ENCODE results near the gene CBX3.
"Not testable (repeated sequence)": the region's sequence is repeated elsewhere in the genome, so short reads cannot be mapped to it uniquely, and the experiment has no call there.

DNA sequence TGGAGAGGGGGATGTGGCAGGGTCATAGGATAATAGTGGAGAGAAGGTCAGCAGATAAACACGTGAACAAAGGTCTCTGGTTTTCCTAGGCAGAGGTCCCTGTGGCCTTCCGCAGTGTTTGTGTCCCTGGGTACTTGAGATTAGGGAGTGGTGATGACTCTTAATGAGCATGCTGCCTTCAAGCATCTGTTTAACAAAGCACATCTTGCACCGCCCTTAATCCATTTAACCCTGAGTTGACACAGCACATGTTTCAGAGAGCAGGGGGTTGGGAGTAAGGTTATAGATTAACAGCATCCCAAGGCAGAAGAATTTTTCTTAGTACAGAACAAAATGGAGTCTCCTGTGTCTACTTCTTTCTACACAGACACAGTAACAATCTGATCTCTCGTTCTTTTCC, 25.6 kb upstream of the CBX3 start:
- TF ChIP-seq POLR2A, POLR2AphosphoS5, EP300 (IDR thresholded peaks at IDR 0.05): not testable (repeated sequence)
- TF ChIP-seq, protein P1, sequence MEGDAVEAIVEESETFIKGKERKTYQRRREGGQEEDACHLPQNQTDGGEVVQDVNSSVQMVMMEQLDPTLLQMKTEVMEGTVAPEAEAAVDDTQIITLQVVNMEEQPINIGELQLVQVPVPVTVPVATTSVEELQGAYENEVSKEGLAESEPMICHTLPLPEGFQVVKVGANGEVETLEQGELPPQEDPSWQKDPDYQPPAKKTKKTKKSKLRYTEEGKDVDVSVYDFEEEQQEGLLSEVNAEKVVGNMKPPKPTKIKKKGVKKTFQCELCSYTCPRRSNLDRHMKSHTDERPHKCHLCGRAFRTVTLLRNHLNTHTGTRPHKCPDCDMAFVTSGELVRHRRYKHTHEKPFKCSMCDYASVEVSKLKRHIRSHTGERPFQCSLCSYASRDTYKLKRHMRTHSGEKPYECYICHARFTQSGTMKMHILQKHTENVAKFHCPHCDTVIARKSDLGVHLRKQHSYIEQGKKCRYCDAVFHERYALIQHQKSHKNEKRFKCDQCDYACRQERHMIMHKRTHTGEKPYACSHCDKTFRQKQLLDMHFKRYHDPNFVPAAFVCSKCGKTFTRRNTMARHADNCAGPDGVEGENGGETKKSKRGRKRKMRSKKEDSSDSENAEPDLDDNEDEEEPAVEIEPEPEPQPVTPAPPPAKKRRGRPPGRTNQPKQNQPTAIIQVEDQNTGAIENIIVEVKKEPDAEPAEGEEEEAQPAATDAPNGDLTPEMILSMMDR (IDR thresholded peaks at IDR 0.05), result not testable (repeated sequence)
